Limb (tissue), 2 donors: ENCODE measurements around the gene CLASP1.

Experiments
- DNase-seq, 2 donors: peaks; one replicate each; pipeline ENCODE4 v3.0.0-alpha.2; 2016; ENCODE audit errors: extremely low spot score in 2 of 2

Gene CLASP1

DNA sequence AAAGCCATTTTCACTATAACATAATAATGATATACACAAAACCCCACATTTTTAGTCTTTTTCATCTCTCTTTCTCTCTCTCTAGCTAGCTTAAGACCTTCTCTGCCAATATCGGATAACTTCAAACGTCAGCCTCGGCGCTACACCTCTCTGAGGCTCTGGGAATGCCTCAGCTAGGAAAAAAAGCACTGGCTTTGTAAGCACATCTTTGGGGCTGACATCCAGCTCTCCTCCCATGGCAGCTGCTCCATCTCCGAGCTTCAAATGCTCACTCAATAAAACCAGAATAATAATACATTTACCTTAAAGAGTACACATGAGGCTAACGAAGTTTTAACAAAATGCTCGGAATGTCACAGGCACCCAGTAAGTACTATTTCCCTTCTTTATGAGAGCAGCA, 107.8 kb downstream of the CLASP1 start:
- DNase-seq, result no peak

GRCh38 chr2:121539750-121540469, 109.4 kb downstream of the CLASP1 start:
- DNase-seq, result no peak

- no peak for DNase-seq
These were observed 112.3 kb downstream of the CLASP1 start for GRCh38 chr2:121536850-121537557.

DNA sequence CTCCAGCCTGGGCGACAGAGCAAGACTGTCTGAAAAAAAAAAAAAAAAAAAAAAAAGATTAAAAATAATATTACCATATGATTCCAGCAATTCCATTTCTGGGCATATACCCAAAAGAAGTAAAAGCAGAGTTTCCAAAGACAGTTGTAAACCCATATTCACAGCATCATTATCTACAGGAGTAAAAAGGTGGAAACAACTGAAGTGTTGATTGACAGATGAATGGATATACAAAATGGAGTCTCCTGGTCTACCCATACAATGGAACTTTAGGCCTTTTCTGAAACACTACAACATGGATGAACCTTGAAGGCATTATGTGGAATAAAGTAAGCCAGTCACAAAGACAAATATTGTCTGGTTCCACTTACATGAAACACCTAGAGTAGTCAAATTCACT, 112.9 kb downstream of the CLASP1 start:
- DNase-seq, result no peak

DNA sequence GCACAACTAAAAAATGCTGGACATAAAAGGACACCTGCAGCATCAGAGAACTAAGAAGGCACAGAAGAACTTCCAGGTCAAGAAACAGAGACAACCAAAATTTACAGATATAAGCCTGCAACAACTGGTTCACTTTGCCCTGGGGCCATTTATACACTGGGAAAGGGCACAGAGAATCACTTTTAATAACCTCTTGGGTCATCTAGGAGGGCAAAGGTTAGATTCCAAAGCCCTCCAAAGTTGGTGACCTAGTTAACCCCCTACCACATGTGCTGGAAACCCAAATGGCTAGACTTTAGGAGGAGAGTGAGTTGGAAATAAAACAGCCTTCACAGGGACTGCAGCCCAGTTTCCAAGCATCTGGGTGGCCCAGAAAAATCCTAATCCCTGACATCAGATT, 115.3 kb downstream of the CLASP1 start:
- no peak for DNase-seq

DNA sequence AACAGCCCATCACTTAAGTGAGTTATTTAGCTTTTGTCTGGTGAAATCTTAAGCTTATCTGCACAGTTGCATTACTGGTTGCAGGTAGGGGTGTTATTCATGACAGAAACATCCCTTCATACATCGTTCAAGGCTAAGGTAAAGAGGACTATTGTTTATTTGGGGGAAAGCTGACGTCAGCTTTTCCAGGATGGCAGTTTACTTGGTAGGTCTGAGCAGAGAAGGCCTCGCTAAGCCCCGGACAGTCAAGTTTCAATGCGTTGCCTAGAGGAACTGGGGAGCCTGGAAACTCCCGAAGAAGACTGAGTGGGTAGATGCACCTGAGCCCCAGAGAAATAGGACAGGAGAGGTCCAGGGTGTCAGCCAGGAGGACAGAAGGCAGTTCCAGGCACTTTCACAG, 116.4 kb downstream of the CLASP1 start:
- DNase-seq, result no peak

GRCh38 chr2:121532347-121532766, 116.9 kb downstream of the CLASP1 start:
- peak in 1 of 2 donors; percentile 21 for DNase-seq

DNA sequence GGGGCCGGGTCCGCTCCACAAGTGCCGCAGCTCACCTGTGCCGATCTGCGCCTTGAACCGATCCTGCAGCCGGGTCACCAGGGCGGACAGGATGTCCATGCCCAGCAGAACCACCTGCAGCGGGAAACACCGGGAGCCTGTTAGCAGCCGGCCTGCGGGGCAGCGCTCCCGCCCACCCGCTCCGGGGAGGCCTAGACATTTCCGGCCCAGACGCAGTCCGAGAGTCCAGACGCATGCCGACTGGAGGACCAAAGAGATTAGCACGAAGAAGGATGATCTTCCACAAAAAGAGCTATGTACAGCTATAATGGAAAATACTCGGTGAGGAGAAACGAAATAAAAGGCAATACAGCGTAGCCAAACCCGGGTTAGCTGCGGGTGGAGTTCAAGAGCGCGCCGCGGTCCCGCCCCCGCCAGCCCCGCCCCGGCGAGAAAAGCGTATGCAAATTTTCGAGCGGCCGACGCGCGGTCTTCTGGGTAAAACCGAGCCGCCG, 119.0 kb downstream of the CLASP1 start:
- peak; percentile 73 to 93 for DNase-seq

- peak in 1 of 2 donors; percentile 87 for DNase-seq
These were observed 119.6 kb downstream of the CLASP1 start for GRCh38 chr2:121529439-121530211.

GRCh38 chr2:121527009-121527682, 122.1 kb downstream of the CLASP1 start:
- DNase-seq, result peak in 1 of 2 donors; percentile 42

- no peak for DNase-seq
These were observed 124.4 kb downstream of the CLASP1 start for GRCh38 chr2:121524685-121525425.

DNA sequence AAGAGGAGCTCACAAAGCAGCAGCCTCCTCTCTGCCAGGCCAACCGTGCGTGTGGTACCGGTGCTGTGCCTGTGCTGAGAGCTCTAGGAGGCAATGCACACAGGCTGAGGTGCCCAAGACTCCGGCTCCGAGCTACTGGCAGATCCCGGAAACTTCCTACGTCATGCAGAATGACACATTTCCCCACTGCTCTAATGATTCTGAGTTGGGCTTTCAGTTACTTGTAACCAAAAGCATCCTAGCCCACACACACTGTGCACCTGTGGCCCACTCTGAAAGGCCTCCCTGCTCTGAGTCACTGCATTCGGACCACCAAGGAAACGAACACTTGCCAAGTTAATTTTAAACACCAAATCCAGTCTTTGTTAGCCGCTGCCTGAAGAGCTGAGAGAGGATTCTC, 127.9 kb downstream of the CLASP1 start:
- no peak for DNase-seq

GRCh38 chr2:121520641-121520994, 128.6 kb downstream of the CLASP1 start:
- no peak for DNase-seq

DNA sequence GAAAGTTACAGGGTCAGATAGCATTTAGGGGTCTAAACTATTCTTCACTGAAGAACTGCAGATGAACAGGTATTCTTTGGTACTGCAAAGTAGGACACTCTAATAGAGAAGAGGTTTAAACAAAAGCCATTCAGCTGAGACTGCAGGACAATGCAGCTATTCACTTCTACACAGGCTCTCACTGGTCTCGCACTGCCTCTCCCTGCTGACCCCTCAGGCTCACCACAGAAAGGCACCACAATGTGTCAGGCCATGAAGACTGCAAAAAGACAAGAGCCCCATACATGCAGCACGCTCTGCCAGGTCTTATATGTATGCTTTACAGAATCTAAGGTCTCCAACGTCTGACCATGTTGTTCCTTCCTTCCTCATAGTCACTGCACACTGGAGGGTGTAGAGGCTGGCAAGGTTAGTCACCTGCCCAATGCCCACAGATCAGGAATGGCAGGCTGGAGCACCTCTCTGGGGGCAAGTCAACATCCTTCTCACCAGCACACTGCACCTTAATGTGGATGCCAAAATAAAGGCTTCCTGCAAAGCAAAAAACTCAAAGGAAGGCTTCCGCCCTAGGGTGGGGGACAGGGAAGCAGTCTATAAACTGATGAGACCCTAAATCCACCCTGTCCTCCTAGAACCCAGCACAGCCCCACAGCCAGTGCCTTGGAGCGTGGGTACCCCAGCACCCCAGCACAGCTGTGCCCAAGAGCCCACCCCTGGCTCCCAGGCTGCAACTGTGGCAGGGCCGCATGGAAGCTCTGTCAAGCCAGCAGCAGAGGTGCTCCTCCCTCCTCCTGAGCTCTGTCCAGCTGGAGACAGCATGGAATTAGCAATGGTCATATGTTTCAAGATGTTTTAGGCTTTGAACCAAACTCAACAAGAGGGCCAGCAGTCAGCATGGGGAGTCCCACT, 129.3 kb downstream of the CLASP1 start:
- DNase-seq, result no peak

DNA sequence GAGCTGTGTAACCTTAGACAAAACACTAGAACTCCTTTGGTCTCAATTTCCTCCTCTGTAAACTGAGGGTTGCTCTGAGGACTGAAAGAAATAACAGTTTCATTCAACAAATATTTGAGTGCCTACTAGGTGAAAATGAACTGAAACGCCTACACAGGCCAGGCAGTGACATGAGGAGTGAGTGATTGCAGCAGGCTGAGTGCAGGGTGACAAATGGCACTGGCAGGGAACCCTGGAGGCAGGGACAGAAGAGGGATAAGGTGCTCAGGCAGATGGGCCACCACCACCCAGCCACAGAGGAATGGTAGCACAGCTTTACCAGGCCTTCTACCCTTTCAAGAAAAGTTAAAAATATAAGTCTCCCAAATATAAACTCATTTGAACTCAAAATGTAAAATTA, 130.1 kb downstream of the CLASP1 start:
- no peak for DNase-seq

GRCh38 chr2:121513597-121514333, 135.5 kb downstream of the CLASP1 start:
- no peak for DNase-seq

- DNase-seq, result no peak
These were observed 138.4 kb downstream of the CLASP1 start for GRCh38 chr2:121510857-121511256.

GRCh38 chr2:121506621-121507020, 142.6 kb downstream of the CLASP1 start:
- DNase-seq, result no peak

- DNase-seq, result no peak
These were observed 143.2 kb downstream of the CLASP1 start for GRCh38 chr2:121505986-121506586.
